Neural cell (in vitro differentiated cells): ENCODE data around the gene NUDT19. TPM values are rescaled to one million over a fixed set of nuclear protein-coding genes. Genes with fewer than 3 reads are reported as not detected.
A peak's percentile ranks its signal among the peaks of the same experiment; 100 is the strongest.
"Not testable (repeated sequence)": the region's sequence is repeated elsewhere in the genome, so short reads cannot be mapped to it uniquely, and the experiment has no call there.

Experiments used
- H2AFZ ChIP-seq: fragments of 200-600, 300-800 bp; sonication (generic), shearing (Covaris generic); 2 replicates; pipeline ENCODE4 v1.6.0; 2014; ENCODE audit warnings: low read depth, mild to moderate bottlenecking, antibody characterized with exemption, low read length, moderate library complexity
- H3F3A ChIP-seq: fragments of 200-600 bp; shearing (Covaris generic); 2 replicates; pipeline ENCODE4 v1.6.1; 2016; ENCODE audit warnings: mild to moderate bottlenecking, moderate library complexity, mixed read lengths, antibody characterized with exemption, low read length; ENCODE audit not compliant: insufficient read depth, poor library complexity, severe bottlenecking
- H3K27ac ChIP-seq: fragments of 200-600, 300-800 bp; sonication (generic), shearing (Covaris generic); 2 replicates; pipeline ENCODE4 v1.5.1; 2014; ENCODE audit warnings: mild to moderate bottlenecking, low read length, moderate library complexity
- H3K27me3 ChIP-seq: fragments of 300-800, 200-600 bp; sonication (generic), shearing (Covaris generic); 2 replicates; pipeline ENCODE4 v1.6.0; 2014; ENCODE audit warnings: mild to moderate bottlenecking, low read depth, low read length, moderate library complexity; ENCODE audit not compliant: insufficient read depth
- H3K36me3 ChIP-seq: fragments of 300-800, 200-600 bp; sonication (generic), shearing (Covaris generic); 2 replicates; pipeline ENCODE4 v1.5.1; 2014; ENCODE audit warnings: mild to moderate bottlenecking, antibody characterized with exemption, low read length, moderate library complexity; ENCODE audit not compliant: insufficient read depth
- H3K4me2 ChIP-seq: fragments of 300-800, 200-600 bp; sonication (generic), shearing (Covaris generic); 2 replicates; pipeline ENCODE4 v1.6.0; 2014; ENCODE audit warnings: mild to moderate bottlenecking, low read length
- H3K4me3 ChIP-seq: fragments of 300-800, 200-600 bp; sonication (generic), shearing (Covaris generic); 2 replicates; pipeline ENCODE4 v1.5.1; 2014; ENCODE audit warnings: mild to moderate bottlenecking, low read length, moderate library complexity
- H3K79me2 ChIP-seq: fragments of 200-600 bp; shearing (Covaris generic); replicated peaks from 2 replicates; pipeline ENCODE4 v1.6.0; 2014; ENCODE audit warnings: mild to moderate bottlenecking, low read length, moderate library complexity; ENCODE audit not compliant: insufficient read depth
- H3K9ac ChIP-seq: fragments of 300-800, 200-600 bp; sonication (generic), shearing (Covaris generic); 2 replicates; pipeline ENCODE4 v1.6.1; 2016; ENCODE audit warnings: mild to moderate bottlenecking, low read length, mixed read lengths
- H3K9me2 ChIP-seq: fragments of 200-600 bp; shearing (Covaris generic); 2 replicates; pipeline ENCODE4 v1.6.1; 2016; ENCODE audit warnings: mild to moderate bottlenecking, low read length, mixed read lengths; ENCODE audit not compliant: insufficient read depth
- H3K9me3 ChIP-seq: fragments of 200-600, 300-800 bp; sonication (generic), shearing (Covaris generic); 2 replicates; pipeline ENCODE4 v1.6.1; 2016; ENCODE audit warnings: mild to moderate bottlenecking, mixed run types, low read length, moderate library complexity, mixed read lengths
- H4K20me1 ChIP-seq: fragments of 200-600 bp; shearing (Covaris generic); 2 replicates; pipeline ENCODE4 v1.6.1; 2016; ENCODE audit warnings: mild to moderate bottlenecking, mixed run types; ENCODE audit not compliant: insufficient read depth
- EP300 ChIP-seq: fragments of 450-650 bp; conservative IDR thresholded peaks from 2 replicates; pipeline ENCODE4 v1.6.1; 2014; ENCODE audit warnings: antibody characterized with exemption, mild to moderate bottlenecking, moderate library complexity; ENCODE audit not compliant: poor library complexity, severe bottlenecking
- EZH2 ChIP-seq: fragments of 200-600, 300-800 bp; shearing (Covaris generic), sonication (generic); IDR thresholded peaks from 2 replicates; pipeline ENCODE4 v1.6.1; 2014; ENCODE audit warnings: antibody characterized with exemption, low read length, borderline replicate concordance, mild to moderate bottlenecking; ENCODE audit not compliant: insufficient read depth, poor library complexity, severe bottlenecking
- MXI1 ChIP-seq: fragments of 450-650 bp; conservative IDR thresholded peaks from 2 replicates; pipeline ENCODE4 v1.6.1; 2014; ENCODE audit warnings: antibody characterized with exemption, mild to moderate bottlenecking; ENCODE audit not compliant: poor library complexity, severe bottlenecking
- POLR2AphosphoS5 ChIP-seq: IDR thresholded peaks from 2 replicates; pipeline ENCODE4 v1.6.1; 2012
- RAD21 ChIP-seq: fragments of 450-650 bp; conservative IDR thresholded peaks from 2 replicates; pipeline ENCODE4 v1.6.1; 2014; ENCODE audit warnings: antibody characterized with exemption, mild to moderate bottlenecking, moderate library complexity
- SMC3 ChIP-seq: fragments of 450-650 bp; conservative IDR thresholded peaks from 2 replicates; pipeline ENCODE4 v1.6.1; 2014; ENCODE audit warnings: antibody characterized with exemption, mild to moderate bottlenecking, moderate library complexity; ENCODE audit not compliant: poor library complexity
- TAF1 ChIP-seq: IDR thresholded peaks from 2 replicates; pipeline ENCODE4 v1.6.1; 2012; ENCODE audit warnings: low read depth
- polyA plus RNA-seq: library from polyadenylated mRNA; depleted of rRNA; stranded (reverse); fragments of >200 nt; gene quantifications from 2 replicates; pipeline ENCODE4 v1.2.3, GENCODE V29; 2014
- TF ChIP-seq, protein P1 (sequence below): IDR thresholded peaks from 2 replicates; pipeline ENCODE4 v1.6.1; 2012; ENCODE audit warnings: borderline replicate concordance
- TF ChIP-seq, protein P2 (sequence below): fragments of 450-650 bp; IDR thresholded peaks from 2 replicates; pipeline ENCODE4 v1.5.1; 2014; ENCODE audit warnings: antibody characterized with exemption, mild to moderate bottlenecking, moderate library complexity; ENCODE audit not compliant: poor library complexity, severe bottlenecking

The NUDT19 gene
- polyA plus RNA-seq, 1 donor from 2014 or later: 1.2 TPM

DNA sequence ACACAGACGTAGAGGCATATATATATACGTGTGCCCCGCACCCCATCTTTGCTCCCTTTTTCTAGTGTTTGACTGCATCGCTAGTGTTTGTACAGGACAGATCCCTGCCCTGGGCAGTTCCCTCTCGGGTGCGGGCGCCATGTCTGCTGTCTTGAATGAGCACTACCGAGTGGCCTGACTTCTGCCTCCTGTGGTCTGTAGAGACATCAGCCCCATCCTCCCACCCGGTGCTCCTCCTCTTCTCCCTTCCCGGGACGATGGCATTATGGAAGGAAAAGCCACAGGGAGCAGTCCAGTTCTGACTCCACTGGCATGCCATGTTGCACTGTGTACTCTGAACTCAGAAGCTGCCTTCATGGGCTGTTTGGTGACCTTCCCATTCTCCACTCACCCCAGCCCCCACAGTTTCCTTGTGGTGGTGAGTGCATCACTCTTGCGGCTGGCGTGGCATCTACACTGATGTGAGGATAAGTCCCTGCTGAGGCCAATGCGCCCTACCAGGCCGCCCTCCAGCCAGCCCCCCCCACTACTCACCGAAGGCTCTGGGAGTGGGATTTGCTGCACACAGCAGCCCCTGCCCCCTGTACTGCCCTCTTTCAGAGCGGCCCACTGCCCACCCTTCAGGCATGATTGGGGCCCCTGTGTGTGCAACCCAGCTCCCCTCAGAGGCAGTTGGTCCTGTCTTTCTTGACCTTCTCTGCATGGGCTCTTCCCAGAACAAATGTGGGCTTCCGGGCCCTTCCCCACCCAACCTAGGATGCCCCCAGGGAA is 53.1 kb downstream of the NUDT19 start:
- Histone ChIP-seq H3K36me3 (no peaks in the 10 kb centered on the region), H4K20me1 (no peaks in the 10 kb centered on the region), H3K9me2 (no peaks in the 10 kb centered on the region), H3K9me3 (no peaks in the 10 kb centered on the region), H3K79me2 (no peaks in the 10 kb centered on the region), H2AFZ (peak overlapping the region; percentile 45), H3F3A (peaks cover 8% of the 10 kb centered on the region), H3K4me3 (peak overlapping the region; percentile 29), H3K9ac (peak overlapping the region; percentile 76), H3K27ac (peak overlapping the region; percentile 92), H3K4me2 (peak overlapping the region; percentile 70), H3K27me3 (no peaks in the 10 kb centered on the region)
- TF ChIP-seq SMC3 (no peak), EZH2 (no peak), MXI1 (no peak), POLR2AphosphoS5 (no peak), RAD21 (no peak), TAF1 (no peak), EP300 (no peak)
- TF ChIP-seq, protein P1, sequence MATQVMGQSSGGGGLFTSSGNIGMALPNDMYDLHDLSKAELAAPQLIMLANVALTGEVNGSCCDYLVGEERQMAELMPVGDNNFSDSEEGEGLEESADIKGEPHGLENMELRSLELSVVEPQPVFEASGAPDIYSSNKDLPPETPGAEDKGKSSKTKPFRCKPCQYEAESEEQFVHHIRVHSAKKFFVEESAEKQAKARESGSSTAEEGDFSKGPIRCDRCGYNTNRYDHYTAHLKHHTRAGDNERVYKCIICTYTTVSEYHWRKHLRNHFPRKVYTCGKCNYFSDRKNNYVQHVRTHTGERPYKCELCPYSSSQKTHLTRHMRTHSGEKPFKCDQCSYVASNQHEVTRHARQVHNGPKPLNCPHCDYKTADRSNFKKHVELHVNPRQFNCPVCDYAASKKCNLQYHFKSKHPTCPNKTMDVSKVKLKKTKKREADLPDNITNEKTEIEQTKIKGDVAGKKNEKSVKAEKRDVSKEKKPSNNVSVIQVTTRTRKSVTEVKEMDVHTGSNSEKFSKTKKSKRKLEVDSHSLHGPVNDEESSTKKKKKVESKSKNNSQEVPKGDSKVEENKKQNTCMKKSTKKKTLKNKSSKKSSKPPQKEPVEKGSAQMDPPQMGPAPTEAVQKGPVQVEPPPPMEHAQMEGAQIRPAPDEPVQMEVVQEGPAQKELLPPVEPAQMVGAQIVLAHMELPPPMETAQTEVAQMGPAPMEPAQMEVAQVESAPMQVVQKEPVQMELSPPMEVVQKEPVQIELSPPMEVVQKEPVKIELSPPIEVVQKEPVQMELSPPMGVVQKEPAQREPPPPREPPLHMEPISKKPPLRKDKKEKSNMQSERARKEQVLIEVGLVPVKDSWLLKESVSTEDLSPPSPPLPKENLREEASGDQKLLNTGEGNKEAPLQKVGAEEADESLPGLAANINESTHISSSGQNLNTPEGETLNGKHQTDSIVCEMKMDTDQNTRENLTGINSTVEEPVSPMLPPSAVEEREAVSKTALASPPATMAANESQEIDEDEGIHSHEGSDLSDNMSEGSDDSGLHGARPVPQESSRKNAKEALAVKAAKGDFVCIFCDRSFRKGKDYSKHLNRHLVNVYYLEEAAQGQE: no peak
- TF ChIP-seq, protein P2, sequence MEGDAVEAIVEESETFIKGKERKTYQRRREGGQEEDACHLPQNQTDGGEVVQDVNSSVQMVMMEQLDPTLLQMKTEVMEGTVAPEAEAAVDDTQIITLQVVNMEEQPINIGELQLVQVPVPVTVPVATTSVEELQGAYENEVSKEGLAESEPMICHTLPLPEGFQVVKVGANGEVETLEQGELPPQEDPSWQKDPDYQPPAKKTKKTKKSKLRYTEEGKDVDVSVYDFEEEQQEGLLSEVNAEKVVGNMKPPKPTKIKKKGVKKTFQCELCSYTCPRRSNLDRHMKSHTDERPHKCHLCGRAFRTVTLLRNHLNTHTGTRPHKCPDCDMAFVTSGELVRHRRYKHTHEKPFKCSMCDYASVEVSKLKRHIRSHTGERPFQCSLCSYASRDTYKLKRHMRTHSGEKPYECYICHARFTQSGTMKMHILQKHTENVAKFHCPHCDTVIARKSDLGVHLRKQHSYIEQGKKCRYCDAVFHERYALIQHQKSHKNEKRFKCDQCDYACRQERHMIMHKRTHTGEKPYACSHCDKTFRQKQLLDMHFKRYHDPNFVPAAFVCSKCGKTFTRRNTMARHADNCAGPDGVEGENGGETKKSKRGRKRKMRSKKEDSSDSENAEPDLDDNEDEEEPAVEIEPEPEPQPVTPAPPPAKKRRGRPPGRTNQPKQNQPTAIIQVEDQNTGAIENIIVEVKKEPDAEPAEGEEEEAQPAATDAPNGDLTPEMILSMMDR: no peak

DNA sequence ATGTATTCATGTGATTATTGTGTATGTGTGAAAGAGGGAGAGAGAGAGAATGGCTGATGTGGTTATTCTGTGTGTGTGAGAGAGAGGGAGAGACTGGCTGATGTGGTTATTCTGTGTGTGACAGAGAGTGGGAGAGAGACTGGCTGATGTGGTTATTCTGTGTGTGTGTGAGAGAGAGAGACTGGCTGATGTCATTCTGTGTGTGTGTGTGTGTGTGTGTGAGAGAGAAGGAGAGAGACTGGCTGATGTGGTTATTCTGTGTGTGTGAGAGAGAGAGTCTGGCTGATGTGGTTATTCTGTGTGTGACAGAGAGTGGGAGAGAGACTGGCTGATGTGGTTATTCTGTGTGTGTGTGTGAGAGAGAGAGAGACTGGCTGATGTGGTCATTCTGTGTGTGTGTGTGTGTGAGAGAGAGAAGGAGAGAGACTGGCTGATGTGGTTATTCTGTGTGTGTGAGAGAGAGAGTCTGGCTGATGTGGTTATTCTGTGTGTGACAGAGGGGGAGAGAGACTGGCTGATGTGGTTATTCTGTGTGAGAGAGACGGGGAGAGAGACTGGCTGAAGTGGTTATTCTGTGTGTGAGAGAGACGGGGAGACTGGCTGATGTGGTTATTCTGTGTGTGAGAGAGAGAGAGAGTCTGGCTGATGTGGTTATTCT is 54.1 kb downstream of the NUDT19 start:
- peak overlapping the region; percentile 45 for H2AFZ ChIP-seq
- H4K20me1 ChIP-seq, H3K36me3 ChIP-seq, H3K9me2 ChIP-seq, H3K9me3 ChIP-seq, H3K79me2 ChIP-seq, H3F3A ChIP-seq, H3K27me3 ChIP-seq: not testable (repeated sequence)
- H3K4me3 ChIP-seq: peak overlapping the region; percentile 29
- H3K9ac ChIP-seq: peak overlapping the region; percentile 76
- TF ChIP-seq POLR2AphosphoS5: peak; percentile 27
- TF ChIP-seq, protein P1: peak; percentile 56
- H3K4me2 ChIP-seq: peak overlapping the region; percentile 70
- H3K27ac ChIP-seq: peak overlapping the region; percentile 92
